NCI-H1436 treated with DMSO at 0.1 percent for 48 hours (cell line): Measurements from ENCODE around the gene AMBRA1.

Source experiments
- DNase-seq: peaks from one replicate; lab custom pipeline; 2025; lab: John Stamatoyannopoulos, UW

The AMBRA1 gene

GRCh38 chr11:46367244-46367915, 226.4 kb downstream of the AMBRA1 start:
- DNase-seq: no peak

GRCh38 chr11:46366661-46367161, 227.1 kb downstream of the AMBRA1 start:
- DNase-seq: no peak

GRCh38 chr11:46366260-46366659, 227.6 kb downstream of the AMBRA1 start:
- DNase-seq: no peak

GRCh38 chr11:46364791-46365190, 229.0 kb downstream of the AMBRA1 start:
- no peak for DNase-seq

GRCh38 chr11:46364056-46364455, 229.8 kb downstream of the AMBRA1 start:
- no peak for DNase-seq

- no peak for DNase-seq
These were observed 230.3 kb downstream of the AMBRA1 start for GRCh38 chr11:46363455-46364005.

- no peak for DNase-seq
These were observed 230.8 kb downstream of the AMBRA1 start for GRCh38 chr11:46363031-46363407.

GRCh38 chr11:46362156-46363030, 231.4 kb downstream of the AMBRA1 start:
- DNase-seq: no peak

GRCh38 chr11:46361283-46362155, 232.3 kb downstream of the AMBRA1 start:
- peak; percentile 39 for DNase-seq

- DNase-seq: no peak
These were observed 232.9 kb downstream of the AMBRA1 start for GRCh38 chr11:46360878-46361277.

GRCh38 chr11:46359953-46360352, 233.9 kb downstream of the AMBRA1 start:
- no peak for DNase-seq

GRCh38 chr11:46357483-46357936, 236.3 kb downstream of the AMBRA1 start:
- DNase-seq: no peak

- no peak for DNase-seq
These were observed 236.8 kb downstream of the AMBRA1 start for GRCh38 chr11:46356924-46357482.

- DNase-seq: no peak
These were observed 240.1 kb downstream of the AMBRA1 start for GRCh38 chr11:46353698-46354097.

- DNase-seq: no peak
These were observed 241.6 kb downstream of the AMBRA1 start for GRCh38 chr11:46352063-46352841.

GRCh38 chr11:46351606-46352005, 242.2 kb downstream of the AMBRA1 start:
- no peak for DNase-seq

- no peak for DNase-seq
These were observed 242.7 kb downstream of the AMBRA1 start for GRCh38 chr11:46351148-46351547.

- no peak for DNase-seq
These were observed 243.1 kb downstream of the AMBRA1 start for GRCh38 chr11:46350695-46351094.

- no peak for DNase-seq
These were observed 245.0 kb downstream of the AMBRA1 start for GRCh38 chr11:46348566-46349401.
